ENCODE results near the gene ALPL. TPM values are rescaled to one million over a fixed set of nuclear protein-coding genes. Genes with fewer than 3 reads are reported as not detected.

ALPL gene
- total and polyA plus RNA-seq, 5 donors = 10.1 to 32.1 (median 14.1) TPM

GRCh38 chr1:21507511-21508270, 1.5 kb upstream of the ALPL start:
- intact Hi-C loops (cut with DNase I) = loop anchor here (2.0 to 5.0 kb wide), 4 partner anchors 59 to 149 kb away; no protein-coding TSS in a partner anchor
- DNase-seq (no peak), ATAC-seq (no peak)
- no peak overlapping the region for H3K4me3 ChIP-seq (ENCODE audit: low read length)
- H3K9me3 ChIP-seq (ENCODE audit: control insufficient read depth, low read length) = no peaks in the 10 kb centered on the region
- 91% methylated on average over 1 of the region's 1 CpG for WGBS
- no peak overlapping the region for H3K27ac ChIP-seq (ENCODE audit: low read length)
- no peaks in the 10 kb centered on the region for H3K27me3 ChIP-seq (ENCODE audit: control insufficient read depth, insufficient read depth)
- peaks cover 8% of the 10 kb centered on the region for H3K4me1 ChIP-seq (ENCODE audit: control insufficient read depth, insufficient read depth, low read length)

GRCh38 chr1:21508580-21509350, 458 bp upstream of the ALPL start:
- intact Hi-C loops (cut with DNase I) = loop anchor here (2.0 to 5.0 kb wide), 4 partner anchors 58 to 148 kb away; no protein-coding TSS in a partner anchor
- no peaks in the 10 kb centered on the region for H3K9me3 ChIP-seq (ENCODE audit: control insufficient read depth, low read length)
- WGBS = 6% methylated on average over 45 of the region's 45 CpGs
- peak; percentile 81 to 84 for ATAC-seq
- peak overlapping the region; percentile 43 for H3K4me3 ChIP-seq (ENCODE audit: low read length)
- H3K27ac ChIP-seq (ENCODE audit: low read length) = no peak overlapping the region
- peak; percentile 79 to 93 (median 89) for DNase-seq
- H3K27me3 ChIP-seq (ENCODE audit: control insufficient read depth, insufficient read depth) = no peaks in the 10 kb centered on the region
- peaks cover 8% of the 10 kb centered on the region for H3K4me1 ChIP-seq (ENCODE audit: control insufficient read depth, insufficient read depth, low read length)

- intact Hi-C loops (cut with DNase I) = loop anchor here in 3 of 4 donors (5.0 to 10.0 kb wide), 2 partner anchors 62 to 145 kb away; no protein-coding TSS in a partner anchor
- Histone ChIP-seq H3K4me3 (ENCODE audit: low read length) (no peak overlapping the region), H3K27me3 (ENCODE audit: control insufficient read depth, insufficient read depth) (no peaks in the 10 kb centered on the region), H3K4me1 (ENCODE audit: control insufficient read depth, insufficient read depth, low read length) (peaks cover 8% of the 10 kb centered on the region), H3K27ac (ENCODE audit: low read length) (no peak overlapping the region), H3K9me3 (ENCODE audit: control insufficient read depth, low read length) (no peaks in the 10 kb centered on the region)
- ATAC-seq (peak in 1 of 2 donors; percentile 2), DNase-seq (peak in 1 of 3 donors; percentile 57)
- 59% methylated on average over 12 of the region's 12 CpGs for WGBS
These were observed 880 bp downstream of the ALPL start for GRCh38 chr1:21510113-21510493.

- no peak for ATAC-seq
- no peak for DNase-seq
- Histone ChIP-seq H3K4me1 (ENCODE audit: control insufficient read depth, insufficient read depth, low read length) (peaks cover 8% of the 10 kb centered on the region), H3K4me3 (ENCODE audit: low read length) (no peak overlapping the region), H3K27me3 (ENCODE audit: control insufficient read depth, insufficient read depth) (no peaks in the 10 kb centered on the region), H3K9me3 (ENCODE audit: control insufficient read depth, low read length) (no peaks in the 10 kb centered on the region), H3K27ac (ENCODE audit: low read length) (no peak overlapping the region)
- intact Hi-C loops (cut with DNase I) = loop anchor here in 3 of 4 donors (5.0 to 10.0 kb wide), 2 partner anchors 61 to 144 kb away; no protein-coding TSS in a partner anchor
- 77% methylated on average over 9 of the region's 9 CpGs for WGBS
These were observed 1.8 kb downstream of the ALPL start for GRCh38 chr1:21510885-21511578.

GRCh38 chr1:21511579-21512522, 2.6 kb downstream of the ALPL start:
- DNase-seq = peak; percentile 74 to 88 (median 88)
- no peak overlapping the region for H3K4me3 ChIP-seq (ENCODE audit: low read length)
- intact Hi-C loops (cut with DNase I) = loop anchor here in 3 of 4 donors (5.0 to 10.0 kb wide), 2 partner anchors 60 to 143 kb away; no protein-coding TSS in a partner anchor
- no peaks in the 10 kb centered on the region for H3K27me3 ChIP-seq (ENCODE audit: control insufficient read depth, insufficient read depth)
- ATAC-seq = peak; percentile 8 to 63
- 68% methylated on average over 11 of the region's 11 CpGs for WGBS
- H3K9me3 ChIP-seq (ENCODE audit: control insufficient read depth, low read length) = no peaks in the 10 kb centered on the region
- peak overlapping the region; percentile 48 for H3K27ac ChIP-seq (ENCODE audit: low read length)
- H3K4me1 ChIP-seq (ENCODE audit: control insufficient read depth, insufficient read depth, low read length) = peaks cover 8% of the 10 kb centered on the region

GRCh38 chr1:21514245-21514644, 5.0 kb downstream of the ALPL start:
- H3K4me1 ChIP-seq (ENCODE audit: control insufficient read depth, insufficient read depth, low read length) = peaks cover 8% of the 10 kb centered on the region
- intact Hi-C loops (cut with DNase I) = loop anchor here in 3 of 4 donors (5.0 to 10.0 kb wide), 2 partner anchors 58 to 141 kb away; no protein-coding TSS in a partner anchor
- H3K27ac ChIP-seq (ENCODE audit: low read length) = no peak overlapping the region
- WGBS = 86% methylated on average over 5 of the region's 5 CpGs
- ATAC-seq (no peak), DNase-seq (no peak)
- no peaks in the 10 kb centered on the region for H3K9me3 ChIP-seq (ENCODE audit: control insufficient read depth, low read length)
- no peaks in the 10 kb centered on the region for H3K27me3 ChIP-seq (ENCODE audit: control insufficient read depth, insufficient read depth)
- H3K4me3 ChIP-seq (ENCODE audit: low read length) = no peak overlapping the region

- Histone ChIP-seq H3K4me3 (ENCODE audit: low read length) (no peak overlapping the region), H3K9me3 (ENCODE audit: control insufficient read depth, low read length) (no peaks in the 10 kb centered on the region), H3K4me1 (ENCODE audit: control insufficient read depth, insufficient read depth, low read length) (no peaks in the 10 kb centered on the region), H3K27ac (ENCODE audit: low read length) (no peak overlapping the region), H3K27me3 (ENCODE audit: control insufficient read depth, insufficient read depth) (no peaks in the 10 kb centered on the region)
- intact Hi-C loops (cut with DNase I) = loop anchor here in 3 of 4 donors (5.0 to 10.0 kb wide), 2 partner anchors 138 to 145 kb away; no protein-coding TSS in a partner anchor
- ATAC-seq = no peak
- DNase-seq = no peak
- WGBS = 83% methylated on average over 3 of the region's 3 CpGs
These were observed 8.0 kb downstream of the ALPL start for GRCh38 chr1:21517161-21517589.

GRCh38 chr1:21517660-21518480, 8.6 kb downstream of the ALPL start:
- ATAC-seq = no peak
- Histone ChIP-seq H3K4me1 (ENCODE audit: control insufficient read depth, insufficient read depth, low read length) (no peaks in the 10 kb centered on the region), H3K9me3 (ENCODE audit: control insufficient read depth, low read length) (no peaks in the 10 kb centered on the region), H3K27ac (ENCODE audit: low read length) (no peak overlapping the region), H3K27me3 (ENCODE audit: control insufficient read depth, insufficient read depth) (no peaks in the 10 kb centered on the region), H3K4me3 (ENCODE audit: low read length) (no peak overlapping the region)
- 83% methylated on average over 13 of the region's 13 CpGs for WGBS
- no peak for DNase-seq
- intact Hi-C loops (cut with DNase I) = loop anchor here in 3 of 4 donors (5.0 to 10.0 kb wide), 2 partner anchors 137 to 144 kb away; no protein-coding TSS in a partner anchor

GRCh38 chr1:21518774-21519455, 9.7 kb downstream of the ALPL start:
- 91% methylated on average over 16 of the region's 16 CpGs for WGBS
- no peaks in the 10 kb centered on the region for H3K9me3 ChIP-seq (ENCODE audit: control insufficient read depth, low read length)
- no peaks in the 10 kb centered on the region for H3K27me3 ChIP-seq (ENCODE audit: control insufficient read depth, insufficient read depth)
- ATAC-seq = no peak
- H3K27ac ChIP-seq (ENCODE audit: low read length) = no peak overlapping the region
- H3K4me1 ChIP-seq (ENCODE audit: control insufficient read depth, insufficient read depth, low read length) = no peaks in the 10 kb centered on the region
- no peak overlapping the region for H3K4me3 ChIP-seq (ENCODE audit: low read length)
- intact Hi-C loops (cut with DNase I) = loop anchor here in 3 of 4 donors (5.0 to 10.0 kb wide), 2 partner anchors 136 to 143 kb away; no protein-coding TSS in a partner anchor
- DNase-seq = no peak

All from right cardiac atrium (tissue), 5 donors.